Parathyroid adenoma (tissue), 2 donors: ENCODE results near the gene MMP23B.
"Not testable (repeated sequence)": the region's sequence is repeated elsewhere in the genome, so short reads cannot be mapped to it uniquely, and the experiment has no call there.

Experiments used
- H2AFZ ChIP-seq: fragments of 300-600 bp; sonication (generic); one replicate; pipeline ENCODE4 v1.7.0; 2017; ENCODE audit warnings: antibody characterized with exemption, mild to moderate bottlenecking
- H3K27ac ChIP-seq: fragments of 300-600 bp; sonication (generic); one replicate; pipeline ENCODE4 v1.7.0; 2017
- H3K27me3 ChIP-seq: fragments of 300-600 bp; sonication (generic); one replicate; pipeline ENCODE4 v1.7.0; 2017; ENCODE audit warnings: low read length; ENCODE audit not compliant: control insufficient read depth, insufficient read depth
- H3K36me3 ChIP-seq: fragments of 300-600 bp; sonication (generic); one replicate; pipeline ENCODE4 v1.7.0; 2017; ENCODE audit warnings: low read length; ENCODE audit not compliant: control insufficient read depth, insufficient read depth
- H3K4me1 ChIP-seq: fragments of 300-600 bp; sonication (generic); one replicate; pipeline ENCODE4 v1.7.0; 2017; ENCODE audit warnings: control low read depth
- H3K4me2 ChIP-seq: fragments of 300-600 bp; sonication (generic); one replicate; pipeline ENCODE4 v1.7.0; 2017; ENCODE audit warnings: low read length
- H3K4me3 ChIP-seq: fragments of 300-600 bp; sonication (generic); one replicate; pipeline ENCODE4 v1.7.0; 2017; ENCODE audit warnings: low read depth, low read length
- H3K79me2 ChIP-seq: fragments of 300-600 bp; sonication (generic); one replicate; pipeline ENCODE4 v1.7.0; 2017; ENCODE audit warnings: control low read depth
- H3K9ac ChIP-seq: fragments of 300-600 bp; sonication (generic); one replicate; pipeline ENCODE4 v1.7.0; 2017; ENCODE audit warnings: mild to moderate bottlenecking
- H3K9me3 ChIP-seq: fragments of 300-600 bp; sonication (generic); one replicate; pipeline ENCODE4 v1.7.0; 2017; ENCODE audit warnings: low read length; ENCODE audit not compliant: control insufficient read depth
- donor health status: primary hyperparathyroidism.

MMP23B gene

GRCh38 chr1:1636621-1637478 is 4.9 kb downstream of the MMP23B start:
- H3K9ac ChIP-seq, H3K27ac ChIP-seq, H3K4me2 ChIP-seq, H2AFZ ChIP-seq, H3K4me1 ChIP-seq, H3K79me2 ChIP-seq, H3K4me3 ChIP-seq, H3K27me3 ChIP-seq, H3K9me3 ChIP-seq, H3K36me3 ChIP-seq: not testable (repeated sequence)

DNA sequence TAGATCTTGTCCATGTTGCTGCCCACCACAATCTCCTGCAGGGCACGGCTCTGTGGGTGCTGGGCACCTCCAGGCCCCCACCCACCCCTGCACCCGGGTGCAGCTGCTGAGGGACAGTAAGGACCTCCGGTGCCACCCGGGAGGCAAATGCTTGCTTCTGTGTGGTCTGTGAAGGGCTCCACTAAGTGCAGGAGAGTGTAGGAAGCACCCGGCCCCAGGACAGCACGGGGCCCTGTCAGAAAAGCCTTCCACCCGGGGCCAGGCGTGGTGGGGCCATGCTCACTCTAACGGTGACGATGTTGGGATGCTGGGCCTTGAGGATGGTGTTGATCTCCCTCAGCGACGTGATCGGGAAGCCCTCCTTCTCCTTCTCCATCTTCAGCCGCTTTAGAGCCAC is 5.5 kb downstream of the MMP23B start:
- H3K79me2 ChIP-seq, H3K4me1 ChIP-seq, H3K4me3 ChIP-seq, H3K27ac ChIP-seq, H3K9me3 ChIP-seq, H3K9ac ChIP-seq, H3K36me3 ChIP-seq, H3K27me3 ChIP-seq, H3K4me2 ChIP-seq, H2AFZ ChIP-seq: not testable (repeated sequence)

GRCh38 chr1:1638528-1638927 is 6.6 kb downstream of the MMP23B start:
- not testable (repeated sequence) for H3K9ac ChIP-seq, H3K9me3 ChIP-seq, H3K27me3 ChIP-seq, H3K4me3 ChIP-seq, H2AFZ ChIP-seq, H3K36me3 ChIP-seq, H3K4me1 ChIP-seq, H3K79me2 ChIP-seq, H3K4me2 ChIP-seq, H3K27ac ChIP-seq

GRCh38 chr1:1639368-1639767 is 7.4 kb downstream of the MMP23B start:
- H3K4me1 ChIP-seq, H2AFZ ChIP-seq, H3K79me2 ChIP-seq, H3K4me2 ChIP-seq, H3K27ac ChIP-seq, H3K36me3 ChIP-seq, H3K9me3 ChIP-seq, H3K9ac ChIP-seq, H3K4me3 ChIP-seq, H3K27me3 ChIP-seq: not testable (repeated sequence)

DNA sequence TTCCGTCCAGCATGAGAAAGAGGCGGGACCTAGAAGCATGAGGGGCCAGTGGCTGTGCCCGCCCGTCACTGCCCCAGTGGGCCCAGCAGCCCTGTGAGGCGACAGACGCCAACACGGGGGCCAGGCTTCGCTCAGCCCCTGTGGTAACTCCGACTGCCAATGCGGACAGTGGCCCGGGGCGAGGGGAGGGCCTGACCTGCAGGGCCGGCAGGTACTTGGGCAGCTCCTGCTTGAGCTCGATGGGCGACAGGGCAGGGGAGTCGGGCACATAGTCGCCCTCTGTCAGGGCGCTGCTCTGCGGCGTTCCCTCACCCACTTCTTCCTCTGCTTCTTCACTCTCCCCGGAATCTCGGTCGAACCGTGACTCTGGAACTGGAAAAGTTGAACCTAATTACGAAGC is 8.1 kb downstream of the MMP23B start:
- not testable (repeated sequence) for H3K27ac ChIP-seq, H3K4me2 ChIP-seq, H3K9me3 ChIP-seq, H3K4me3 ChIP-seq, H3K4me1 ChIP-seq, H3K27me3 ChIP-seq, H2AFZ ChIP-seq, H3K9ac ChIP-seq, H3K79me2 ChIP-seq, H3K36me3 ChIP-seq

DNA sequence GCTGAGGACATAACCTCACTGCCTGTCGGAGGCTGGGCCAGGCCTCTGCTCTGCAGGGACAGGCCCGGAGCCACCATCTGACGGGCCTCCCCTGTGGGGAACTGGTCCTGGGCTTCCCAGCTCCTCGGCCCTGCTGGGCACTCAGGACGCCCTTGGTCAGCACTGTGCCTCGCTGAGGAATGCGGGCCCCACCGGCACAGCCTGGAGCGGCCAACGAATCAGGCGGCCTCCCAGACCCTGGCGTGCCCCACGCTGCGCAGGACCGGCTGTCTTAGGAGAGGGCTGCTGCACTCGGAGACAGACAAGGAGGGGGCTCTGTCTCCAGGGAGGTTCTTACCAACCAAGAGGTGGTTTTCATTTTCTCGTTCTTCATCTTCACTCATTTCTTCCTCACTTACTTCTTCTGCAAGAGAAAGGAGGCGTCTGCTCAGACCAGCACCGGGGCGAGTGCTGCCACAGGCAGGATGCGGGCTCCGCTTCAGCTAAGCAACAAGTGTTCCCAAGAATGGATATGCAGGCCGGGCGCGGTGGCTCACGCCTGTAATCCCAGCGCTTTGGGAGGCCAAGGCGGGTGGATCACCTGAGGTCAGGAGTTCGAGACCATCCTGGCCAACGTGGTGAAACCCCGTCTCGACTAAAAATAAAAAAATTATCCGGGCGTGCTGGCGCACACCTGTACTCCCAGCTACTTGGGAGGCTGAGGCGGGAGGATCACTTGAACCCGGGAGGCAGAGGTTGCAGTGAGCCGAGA is 8.9 kb downstream of the MMP23B start:
- H3K9me3 ChIP-seq, H3K9ac ChIP-seq, H3K27ac ChIP-seq, H3K27me3 ChIP-seq, H3K79me2 ChIP-seq, H3K4me3 ChIP-seq, H2AFZ ChIP-seq, H3K4me2 ChIP-seq, H3K36me3 ChIP-seq, H3K4me1 ChIP-seq: not testable (repeated sequence)

- not testable (repeated sequence) for H2AFZ ChIP-seq, H3K27ac ChIP-seq, H3K79me2 ChIP-seq, H3K27me3 ChIP-seq, H3K4me1 ChIP-seq, H3K4me2 ChIP-seq, H3K4me3 ChIP-seq, H3K36me3 ChIP-seq, H3K9ac ChIP-seq, H3K9me3 ChIP-seq
Measured at GRCh38 chr1:1646326-1646725, 14.4 kb downstream of the MMP23B start.

DNA sequence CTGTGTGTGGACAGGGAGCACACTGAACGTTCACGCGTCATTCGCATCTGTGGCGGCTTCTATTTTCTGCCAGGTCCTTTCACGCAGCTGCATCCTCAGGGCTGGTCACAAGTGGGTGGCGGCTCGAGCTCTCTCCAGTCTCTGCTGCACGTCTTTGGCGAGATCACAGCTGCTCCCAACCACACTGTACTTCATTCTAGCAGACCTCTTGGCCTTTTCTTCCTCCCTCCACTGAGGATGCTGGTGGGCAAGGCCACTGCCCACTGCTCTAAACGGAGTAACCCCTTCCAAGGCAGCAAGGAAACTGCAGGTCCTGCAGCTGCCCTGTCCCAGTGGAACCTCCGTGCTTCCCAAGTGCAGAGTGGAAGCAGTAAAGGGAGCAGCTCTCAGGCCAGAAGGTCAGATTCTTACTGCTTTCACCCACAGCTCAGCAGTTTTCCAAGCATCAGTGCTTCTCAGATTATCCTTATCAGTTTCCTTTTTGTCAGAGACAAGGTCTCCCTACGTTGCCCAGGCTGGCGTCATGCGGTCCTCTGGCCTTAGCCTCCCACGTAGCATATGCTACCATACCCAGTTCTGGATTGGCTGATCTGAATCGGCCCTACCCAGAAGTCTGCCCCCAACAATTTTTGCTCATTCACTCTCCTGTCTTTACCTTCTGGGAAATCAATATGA is 15.7 kb downstream of the MMP23B start:
- not testable (repeated sequence) for H3K4me2 ChIP-seq, H3K36me3 ChIP-seq, H3K79me2 ChIP-seq, H2AFZ ChIP-seq, H3K9me3 ChIP-seq, H3K4me3 ChIP-seq, H3K27ac ChIP-seq, H3K27me3 ChIP-seq, H3K4me1 ChIP-seq, H3K9ac ChIP-seq

DNA sequence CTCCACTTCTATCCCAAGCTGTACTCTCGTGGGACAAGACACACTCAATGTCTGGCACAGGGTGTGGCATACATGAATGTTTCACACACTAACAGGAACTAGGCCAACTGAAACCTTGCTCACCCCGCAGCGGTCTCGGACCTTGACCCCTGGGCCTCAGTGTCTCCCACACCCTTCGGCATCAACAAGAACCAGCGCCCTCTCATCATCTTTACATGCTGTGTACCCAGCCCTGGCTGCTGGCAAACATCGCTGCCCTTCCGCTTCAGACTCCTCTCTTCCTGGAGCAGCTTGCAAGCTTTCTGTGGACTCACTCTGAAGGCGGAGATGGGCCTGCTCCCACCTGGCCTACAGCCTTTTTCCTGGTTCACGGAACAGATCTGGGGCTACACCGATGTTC is 16.3 kb downstream of the MMP23B start:
- H3K4me3 ChIP-seq, H3K4me2 ChIP-seq, H3K9ac ChIP-seq, H3K9me3 ChIP-seq, H3K27ac ChIP-seq, H3K79me2 ChIP-seq, H3K4me1 ChIP-seq, H3K36me3 ChIP-seq, H2AFZ ChIP-seq, H3K27me3 ChIP-seq: not testable (repeated sequence)
